AG09319 (cell line): ENCODE measurements around the gene GRK5.
"Not testable (repeated sequence)": the region's sequence is repeated elsewhere in the genome, so short reads cannot be mapped to it uniquely, and the experiment has no call there.

Source experiments
- DNase-seq: peaks from one replicate; pipeline ENCODE4 v3.0.0-alpha.2; 2010; ENCODE audit warnings: low read depth; ENCODE audit errors: extremely low read depth
- TF ChIP-seq, protein P1 (sequence below): IDR thresholded peaks from 2 replicates; pipeline ENCODE4 v1.5.1; 2011; ENCODE audit warnings: low read depth, mild to moderate bottlenecking, inconsistent platforms, low read length, moderate library complexity

GRK5 gene

DNA sequence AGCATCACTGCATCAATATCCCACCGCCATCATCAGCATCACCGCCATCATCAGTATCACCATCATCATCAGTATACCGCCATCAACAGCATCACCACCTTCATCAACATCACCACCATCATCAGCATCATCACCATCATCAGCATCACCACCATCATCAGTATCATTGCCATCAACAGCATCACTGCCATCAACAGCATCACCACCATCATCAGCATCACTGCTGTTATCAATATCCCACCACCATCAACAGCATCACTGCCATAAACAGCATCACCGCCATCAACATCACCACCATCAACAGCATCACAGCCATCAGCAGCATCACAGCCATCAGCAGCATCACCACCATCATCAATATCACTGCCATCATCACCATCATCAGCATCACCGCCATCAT lies 219.3 kb downstream of the GRK5 start:
- TF ChIP-seq, protein P1, sequence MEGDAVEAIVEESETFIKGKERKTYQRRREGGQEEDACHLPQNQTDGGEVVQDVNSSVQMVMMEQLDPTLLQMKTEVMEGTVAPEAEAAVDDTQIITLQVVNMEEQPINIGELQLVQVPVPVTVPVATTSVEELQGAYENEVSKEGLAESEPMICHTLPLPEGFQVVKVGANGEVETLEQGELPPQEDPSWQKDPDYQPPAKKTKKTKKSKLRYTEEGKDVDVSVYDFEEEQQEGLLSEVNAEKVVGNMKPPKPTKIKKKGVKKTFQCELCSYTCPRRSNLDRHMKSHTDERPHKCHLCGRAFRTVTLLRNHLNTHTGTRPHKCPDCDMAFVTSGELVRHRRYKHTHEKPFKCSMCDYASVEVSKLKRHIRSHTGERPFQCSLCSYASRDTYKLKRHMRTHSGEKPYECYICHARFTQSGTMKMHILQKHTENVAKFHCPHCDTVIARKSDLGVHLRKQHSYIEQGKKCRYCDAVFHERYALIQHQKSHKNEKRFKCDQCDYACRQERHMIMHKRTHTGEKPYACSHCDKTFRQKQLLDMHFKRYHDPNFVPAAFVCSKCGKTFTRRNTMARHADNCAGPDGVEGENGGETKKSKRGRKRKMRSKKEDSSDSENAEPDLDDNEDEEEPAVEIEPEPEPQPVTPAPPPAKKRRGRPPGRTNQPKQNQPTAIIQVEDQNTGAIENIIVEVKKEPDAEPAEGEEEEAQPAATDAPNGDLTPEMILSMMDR: no peak

DNA sequence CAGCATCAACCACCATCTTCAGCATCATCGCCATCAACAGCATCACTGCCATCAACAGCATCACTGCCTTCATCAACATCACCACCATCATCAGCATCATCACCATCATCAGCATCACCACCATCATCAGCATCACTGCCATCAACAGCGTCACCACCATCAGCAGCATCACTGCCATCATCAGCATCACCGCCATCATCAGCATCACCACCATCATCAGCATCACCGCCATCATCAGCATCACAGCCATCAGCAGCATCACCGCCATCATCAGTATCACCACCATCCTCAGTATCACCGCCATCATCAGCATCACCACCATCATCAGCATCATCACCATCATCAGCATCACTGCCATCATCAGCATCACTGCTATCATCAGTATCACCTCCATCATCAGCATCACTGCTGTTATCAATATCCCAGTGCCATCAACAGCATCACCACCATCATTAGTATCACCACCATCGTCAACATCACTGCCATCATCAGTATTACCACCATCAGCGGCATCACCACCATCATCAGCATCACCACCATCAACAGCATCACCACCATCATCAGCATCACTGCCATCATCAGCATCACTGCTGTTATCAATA lies 220.0 kb downstream of the GRK5 start:
- TF ChIP-seq, protein P1: no peak
- no peak for DNase-seq

More for the DNA sequence above, 219.3 kb downstream of the GRK5 start:
- no peak for DNase-seq

DNA sequence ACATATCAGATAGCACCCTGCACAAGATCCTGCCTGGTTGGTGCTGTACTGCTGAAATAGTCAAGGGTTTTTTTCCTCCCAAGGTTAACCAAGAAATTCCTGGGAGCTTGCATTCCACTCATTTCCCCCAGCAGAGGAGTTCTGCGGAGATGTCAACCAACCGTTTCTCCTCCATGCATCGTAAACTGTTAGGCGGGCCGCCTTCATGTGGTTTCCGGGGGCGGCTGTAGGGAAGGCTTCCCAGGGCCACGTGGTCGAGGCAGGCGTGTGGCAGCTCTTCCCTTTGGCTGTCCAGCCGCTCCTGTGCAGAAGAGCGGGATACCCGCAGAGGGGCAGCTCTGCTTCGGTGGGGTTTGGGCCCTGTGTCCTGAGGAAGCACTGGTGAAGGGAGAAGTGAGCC lies 221.4 kb downstream of the GRK5 start:
- DNase-seq: no peak

GRCh38 chr10:119429771-119430170 lies 222.4 kb downstream of the GRK5 start:
- DNase-seq: no peak
- TF ChIP-seq, protein P1: no peak

More for the DNA sequence above, 221.4 kb downstream of the GRK5 start:
- TF ChIP-seq, protein P1: no peak

- TF ChIP-seq, protein P1: no peak
- DNase-seq: no peak
Measured at GRCh38 chr10:119431034-119431772, 223.8 kb downstream of the GRK5 start.

- TF ChIP-seq, protein P1: no peak
Measured at GRCh38 chr10:119431773-119432135, 224.4 kb downstream of the GRK5 start.

DNA sequence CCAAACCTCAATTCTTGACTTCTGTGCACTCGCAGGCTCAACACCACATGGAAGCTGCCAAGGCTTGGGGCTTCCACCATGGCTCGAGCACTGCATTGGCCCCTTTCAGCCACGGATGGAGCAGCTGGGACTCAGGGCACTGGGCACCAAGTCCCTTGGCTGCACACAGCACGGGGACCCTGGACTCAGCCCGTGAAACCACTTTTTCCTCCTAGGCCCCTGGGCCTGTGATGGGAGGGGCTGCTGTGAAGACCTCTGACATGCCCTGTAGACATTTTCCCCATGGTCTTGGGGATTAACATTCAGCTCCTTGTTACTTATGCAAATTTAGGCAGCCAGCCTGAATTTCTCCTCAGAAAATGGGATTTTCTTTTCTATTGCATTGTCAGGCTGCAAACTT lies 227.6 kb downstream of the GRK5 start:
- DNase-seq: not testable (repeated sequence)

More at GRCh38 chr10:119431773-119432135, 224.4 kb downstream of the GRK5 start:
- DNase-seq: no peak
